Mesothelial cell of epicardium (in vitro differentiated cells): ENCODE measurements around the gene HNRNPA1. TPM values are rescaled to one million over a fixed set of nuclear protein-coding genes. Genes with fewer than 3 reads are reported as not detected.

ENCODE experiments used
- DNase-seq, 2 experiments: peaks; one replicate each; pipeline ENCODE4 v3.0.0; 2021; ENCODE audit warnings: low spot score in 2 of 2; ENCODE audit not compliant: unreplicated experiment in 2 of 2
- H3K27ac Mint-ChIP-seq: 2 replicates; pipeline ENCODE4 v1.8.0; 2021; ENCODE audit warnings: mixed read lengths
- H3K27me3 Mint-ChIP-seq: 2 replicates; pipeline ENCODE4 v1.8.0; 2021; ENCODE audit warnings: low read depth, mixed read lengths
- H3K36me3 Mint-ChIP-seq: 2 replicates; pipeline ENCODE4 v1.8.0; 2021; ENCODE audit warnings: mixed read lengths
- H3K4me1 Mint-ChIP-seq: 2 replicates; pipeline ENCODE4 v1.8.0; 2021; ENCODE audit warnings: mixed read lengths
- H3K4me3 Mint-ChIP-seq: 2 replicates; pipeline ENCODE4 v1.8.0; 2021; ENCODE audit warnings: mild to moderate bottlenecking, moderate library complexity, mixed read lengths
- H3K9me3 Mint-ChIP-seq: 2 replicates; pipeline ENCODE4 v1.8.0; 2021; ENCODE audit warnings: mixed read lengths
- total RNA-seq: library from RNA; stranded (reverse); gene quantifications from 3 replicates; pipeline ENCODE4 v1.2.1, GENCODE V29; 2021
- TF ChIP-seq, protein P1 (sequence below): fragments of 200-600 bp; sonication (generic); IDR thresholded peaks from one replicate; pipeline ENCODE4 v1.5.0; 2021; ENCODE audit warnings: antibody characterized with exemption; ENCODE audit not compliant: unreplicated experiment

Gene HNRNPA1
- total RNA-seq, 1 donor from 2014 or later = 2,205 TPM

DNA sequence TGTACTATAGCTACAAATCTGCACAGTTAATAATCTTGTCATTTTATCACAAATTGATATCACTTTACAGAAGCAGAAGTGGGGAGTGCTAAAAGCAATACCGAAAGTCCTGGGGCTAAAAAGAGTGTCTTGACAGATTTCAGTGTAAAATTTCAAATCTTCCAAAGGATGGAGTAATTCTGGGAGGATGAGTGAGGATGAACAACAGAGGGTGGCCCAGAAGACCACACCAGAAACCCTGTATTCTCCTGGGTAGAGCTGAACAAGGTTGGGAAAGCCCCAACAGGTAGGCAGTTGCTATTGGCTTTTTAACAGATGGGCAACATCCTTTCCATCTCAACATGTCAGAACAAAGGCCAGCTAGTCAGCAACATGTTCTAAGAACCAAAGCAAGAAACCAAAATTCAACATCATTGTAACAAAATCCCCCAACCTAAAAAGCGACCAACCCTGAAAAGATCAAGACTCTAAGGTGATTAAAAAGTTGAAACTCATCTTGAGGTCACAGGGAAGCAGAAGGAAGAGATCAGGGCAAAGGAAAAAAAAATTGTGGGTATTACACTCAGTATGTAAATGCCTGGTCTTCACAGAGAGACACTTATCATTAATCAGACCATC is 39.4 kb upstream of the HNRNPA1 start:
- no peak for DNase-seq
- Mint-ChIP-seq H3K4me3 (no peak overlapping the region), H3K36me3 (peaks cover 31% of the 10 kb centered on the region), H3K27me3 (no peaks in the 10 kb centered on the region), H3K27ac (peak overlapping the region; percentile 13), H3K4me1 (peaks cover 5% of the 10 kb centered on the region), H3K9me3 (no peaks in the 10 kb centered on the region)
- TF ChIP-seq, protein P1, sequence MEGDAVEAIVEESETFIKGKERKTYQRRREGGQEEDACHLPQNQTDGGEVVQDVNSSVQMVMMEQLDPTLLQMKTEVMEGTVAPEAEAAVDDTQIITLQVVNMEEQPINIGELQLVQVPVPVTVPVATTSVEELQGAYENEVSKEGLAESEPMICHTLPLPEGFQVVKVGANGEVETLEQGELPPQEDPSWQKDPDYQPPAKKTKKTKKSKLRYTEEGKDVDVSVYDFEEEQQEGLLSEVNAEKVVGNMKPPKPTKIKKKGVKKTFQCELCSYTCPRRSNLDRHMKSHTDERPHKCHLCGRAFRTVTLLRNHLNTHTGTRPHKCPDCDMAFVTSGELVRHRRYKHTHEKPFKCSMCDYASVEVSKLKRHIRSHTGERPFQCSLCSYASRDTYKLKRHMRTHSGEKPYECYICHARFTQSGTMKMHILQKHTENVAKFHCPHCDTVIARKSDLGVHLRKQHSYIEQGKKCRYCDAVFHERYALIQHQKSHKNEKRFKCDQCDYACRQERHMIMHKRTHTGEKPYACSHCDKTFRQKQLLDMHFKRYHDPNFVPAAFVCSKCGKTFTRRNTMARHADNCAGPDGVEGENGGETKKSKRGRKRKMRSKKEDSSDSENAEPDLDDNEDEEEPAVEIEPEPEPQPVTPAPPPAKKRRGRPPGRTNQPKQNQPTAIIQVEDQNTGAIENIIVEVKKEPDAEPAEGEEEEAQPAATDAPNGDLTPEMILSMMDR = no peak

DNA sequence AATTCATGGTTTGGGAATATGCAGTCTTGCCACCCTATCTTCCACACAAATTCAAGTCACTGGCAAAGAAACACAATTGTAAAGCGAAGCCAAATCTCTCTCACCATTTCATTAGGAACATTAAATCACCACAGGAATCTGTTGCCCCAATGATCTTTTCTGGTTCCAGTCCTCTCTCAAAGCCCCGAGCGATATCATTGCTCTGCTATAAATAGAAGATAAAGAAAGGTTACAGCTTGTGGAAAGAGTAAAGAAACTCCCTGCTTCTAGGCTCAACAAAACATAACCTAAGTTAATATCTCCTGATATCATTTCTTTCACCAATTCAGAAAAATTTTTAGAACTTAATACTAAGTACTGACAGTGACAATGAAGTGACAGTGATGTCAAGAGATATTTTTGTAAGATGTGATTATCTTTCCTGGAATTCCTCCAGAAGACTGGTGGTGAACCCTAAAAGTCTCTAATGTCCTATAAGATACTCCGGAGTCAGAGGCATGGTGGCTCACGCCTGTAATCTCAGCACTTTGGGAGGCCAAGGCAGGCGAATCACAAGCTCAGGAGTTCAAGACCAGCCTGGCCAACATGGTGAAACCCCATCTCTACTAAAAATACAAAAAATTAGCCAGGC is 34.4 kb upstream of the HNRNPA1 start:
- Mint-ChIP-seq H3K4me1 (peaks cover 6% of the 10 kb centered on the region), H3K36me3 (peaks cover 37% of the 10 kb centered on the region), H3K27ac (peak overlapping the region; percentile 45), H3K4me3 (no peak overlapping the region), H3K9me3 (no peaks in the 10 kb centered on the region), H3K27me3 (no peaks in the 10 kb centered on the region)
- DNase-seq = no peak
- TF ChIP-seq, protein P1 = no peak

DNA sequence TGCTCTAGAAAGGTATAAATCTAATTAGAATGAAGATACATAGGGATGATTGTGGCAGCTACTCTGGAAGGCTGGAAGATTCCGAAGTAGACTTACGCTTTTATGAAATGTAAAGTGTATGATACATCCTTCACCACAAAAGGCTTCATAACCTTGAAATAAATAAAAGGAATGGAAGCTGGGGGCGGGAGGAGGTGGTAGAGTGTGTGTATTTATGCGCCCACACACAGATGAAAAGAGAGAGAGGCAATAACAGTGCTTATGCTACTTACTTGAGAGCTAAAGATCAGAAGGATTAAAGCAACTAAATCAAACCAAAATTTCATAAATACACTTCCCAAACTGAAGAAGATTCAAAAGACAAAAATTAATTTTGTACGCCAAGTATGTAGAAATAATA is 31.0 kb upstream of the HNRNPA1 start:
- Mint-ChIP-seq H3K36me3 (peaks cover 36% of the 10 kb centered on the region), H3K27me3 (no peaks in the 10 kb centered on the region), H3K4me3 (no peak overlapping the region), H3K9me3 (no peaks in the 10 kb centered on the region), H3K27ac (peak overlapping the region; percentile 27), H3K4me1 (peaks cover 8% of the 10 kb centered on the region)
- TF ChIP-seq, protein P1 = no peak
- DNase-seq = no peak

DNA sequence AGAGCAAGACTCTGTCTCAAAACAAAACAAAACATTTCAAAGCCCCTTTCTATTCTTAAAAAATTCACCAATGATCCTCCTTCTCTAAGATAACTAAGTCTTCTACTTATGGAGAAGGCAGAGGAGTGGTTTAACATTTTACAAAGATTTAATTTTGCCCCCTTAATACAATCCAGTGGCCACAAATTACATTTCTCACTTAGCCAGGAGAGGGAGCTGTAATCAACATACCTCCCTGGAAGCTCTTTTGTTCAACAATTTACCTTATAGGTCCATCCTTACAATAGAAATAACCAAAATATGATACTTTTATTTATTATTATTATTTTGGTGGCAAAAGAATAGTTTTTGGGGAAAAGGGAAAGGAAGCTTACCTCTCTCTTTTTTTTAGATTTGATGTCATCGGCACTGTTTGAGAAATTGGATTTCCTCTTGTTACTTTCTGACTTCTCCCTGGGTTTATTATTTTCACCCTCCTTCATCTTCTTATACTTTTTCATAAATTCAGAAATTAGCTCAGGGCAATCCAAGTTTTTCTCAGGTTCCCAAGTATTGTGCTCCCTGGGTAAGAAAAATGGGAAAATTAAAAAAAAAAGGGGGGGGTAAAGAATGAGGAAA is 28.8 kb upstream of the HNRNPA1 start:
- TF ChIP-seq, protein P1 = peak; percentile 46
- Mint-ChIP-seq H3K36me3 (peaks cover 41% of the 10 kb centered on the region), H3K9me3 (no peaks in the 10 kb centered on the region), H3K4me3 (no peak overlapping the region), H3K27ac (peak overlapping the region; percentile 78), H3K27me3 (no peaks in the 10 kb centered on the region), H3K4me1 (peaks cover 15% of the 10 kb centered on the region)
- DNase-seq = no peak

DNA sequence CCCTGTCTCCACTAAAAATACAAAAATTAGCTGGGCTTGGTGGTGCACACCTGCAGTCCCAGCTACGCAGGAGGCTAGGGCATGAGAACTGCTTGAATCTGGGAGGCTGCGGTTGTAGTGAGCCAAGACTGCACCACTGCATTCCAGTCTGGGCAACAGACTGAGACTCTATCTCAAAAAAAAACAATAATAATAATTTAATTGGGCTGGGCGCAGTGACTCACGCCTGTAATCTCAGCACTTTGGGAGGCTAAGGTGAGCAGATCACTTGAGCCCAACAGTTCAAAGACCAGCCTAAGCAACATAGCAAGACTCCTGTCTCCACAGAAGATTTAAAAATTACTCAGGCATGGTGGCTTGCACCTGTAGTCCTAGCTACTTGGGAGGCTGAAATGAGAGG is 27.3 kb upstream of the HNRNPA1 start:
- no peak overlapping the region for H3K4me3 Mint-ChIP-seq
- DNase-seq = no peak
- no peak overlapping the region for H3K27ac Mint-ChIP-seq
- H3K4me1 Mint-ChIP-seq = peaks cover 29% of the 10 kb centered on the region
- TF ChIP-seq, protein P1 = no peak
- no peaks in the 10 kb centered on the region for H3K9me3 Mint-ChIP-seq
- no peaks in the 10 kb centered on the region for H3K27me3 Mint-ChIP-seq
- H3K36me3 Mint-ChIP-seq = peaks cover 33% of the 10 kb centered on the region
